ENCODE measurements around the gene DEAF1.

DNA sequence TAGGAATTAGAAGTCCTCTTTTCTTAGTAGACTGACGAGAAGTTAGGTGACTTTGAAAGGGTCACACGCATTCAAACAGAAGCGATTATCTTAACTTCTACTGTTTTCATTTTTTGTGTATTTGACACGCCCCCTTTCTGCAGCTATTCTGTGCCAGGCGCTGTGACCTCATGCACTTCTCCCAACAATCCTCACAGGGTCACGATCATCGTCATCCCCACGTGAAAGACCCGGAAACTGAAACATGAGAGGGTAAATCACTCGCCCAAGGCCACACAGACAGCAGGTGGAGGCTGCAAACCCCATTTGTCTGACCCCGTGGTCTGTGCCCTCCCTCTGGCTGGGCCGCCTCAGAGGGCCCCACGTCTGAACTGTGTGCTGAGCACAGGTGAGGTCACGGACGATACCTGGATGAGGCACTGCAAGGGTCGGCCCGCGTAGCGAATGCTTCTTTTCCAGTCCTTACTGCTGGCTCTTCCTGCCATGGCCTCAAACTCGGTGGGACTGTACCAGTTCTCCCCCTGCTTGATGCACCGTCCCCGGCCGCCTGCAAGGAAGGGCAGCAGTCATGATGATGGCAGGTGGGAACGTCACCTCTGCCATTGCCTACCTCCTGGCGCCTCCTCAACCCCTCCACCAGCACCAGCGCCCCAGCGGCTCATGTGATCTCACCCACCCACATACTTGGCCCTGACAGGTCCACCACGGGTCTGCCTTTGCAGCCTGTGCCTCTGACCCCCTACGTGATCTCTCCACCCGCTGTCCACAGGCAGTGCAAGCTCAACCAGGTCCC is 8.4 kb downstream of the DEAF1 start:
- TF ChIP-seq, protein P1, sequence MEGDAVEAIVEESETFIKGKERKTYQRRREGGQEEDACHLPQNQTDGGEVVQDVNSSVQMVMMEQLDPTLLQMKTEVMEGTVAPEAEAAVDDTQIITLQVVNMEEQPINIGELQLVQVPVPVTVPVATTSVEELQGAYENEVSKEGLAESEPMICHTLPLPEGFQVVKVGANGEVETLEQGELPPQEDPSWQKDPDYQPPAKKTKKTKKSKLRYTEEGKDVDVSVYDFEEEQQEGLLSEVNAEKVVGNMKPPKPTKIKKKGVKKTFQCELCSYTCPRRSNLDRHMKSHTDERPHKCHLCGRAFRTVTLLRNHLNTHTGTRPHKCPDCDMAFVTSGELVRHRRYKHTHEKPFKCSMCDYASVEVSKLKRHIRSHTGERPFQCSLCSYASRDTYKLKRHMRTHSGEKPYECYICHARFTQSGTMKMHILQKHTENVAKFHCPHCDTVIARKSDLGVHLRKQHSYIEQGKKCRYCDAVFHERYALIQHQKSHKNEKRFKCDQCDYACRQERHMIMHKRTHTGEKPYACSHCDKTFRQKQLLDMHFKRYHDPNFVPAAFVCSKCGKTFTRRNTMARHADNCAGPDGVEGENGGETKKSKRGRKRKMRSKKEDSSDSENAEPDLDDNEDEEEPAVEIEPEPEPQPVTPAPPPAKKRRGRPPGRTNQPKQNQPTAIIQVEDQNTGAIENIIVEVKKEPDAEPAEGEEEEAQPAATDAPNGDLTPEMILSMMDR (conservative IDR thresholded peaks at IDR 0.05 in 1 of 2, IDR thresholded peaks at IDR 0.05 in 1 of 2; ENCODE audit: low read depth in 1 of 2, low read length in 2 of 2) = no peak
- TF ChIP-seq EZH2 (IDR thresholded peaks at IDR 0.05; ENCODE audit: low read length, missing control alignments) = no peak

Data from fibroblast of lung (primary cell).